Adrenal gland (tissue), 5 donors: Measurements from ENCODE around the gene AGO1.

ENCODE experiments used
- POLR2A ChIP-seq, 2 donors: fragments of 450-650 bp; IDR thresholded peaks; one replicate each; pipeline ENCODE4 v1.6.1; 2017; ENCODE audit warnings: antibody characterized with exemption in 2 of 2, mild to moderate bottlenecking in 2 of 2, moderate library complexity in 1 of 2
- TF ChIP-seq, protein P1 (sequence below), 6 experiments: fragments of 450-650 bp in 4 of 6; fragments of 200-600 bp in 2 of 6; sonication (generic) in 1 of 6; IDR thresholded peaks; 1 replicate in 5 of 6; 2 replicates in 1 of 6; pipeline versions ENCODE4 v1.5.1 to v1.8.0; 2016 to 2021; ENCODE audit warnings: antibody characterized with exemption in 6 of 6, mild to moderate bottlenecking in 2 of 6, moderate library complexity in 1 of 6
- donor health status: DM: no; HTN: no; CAD: no.

DNA sequence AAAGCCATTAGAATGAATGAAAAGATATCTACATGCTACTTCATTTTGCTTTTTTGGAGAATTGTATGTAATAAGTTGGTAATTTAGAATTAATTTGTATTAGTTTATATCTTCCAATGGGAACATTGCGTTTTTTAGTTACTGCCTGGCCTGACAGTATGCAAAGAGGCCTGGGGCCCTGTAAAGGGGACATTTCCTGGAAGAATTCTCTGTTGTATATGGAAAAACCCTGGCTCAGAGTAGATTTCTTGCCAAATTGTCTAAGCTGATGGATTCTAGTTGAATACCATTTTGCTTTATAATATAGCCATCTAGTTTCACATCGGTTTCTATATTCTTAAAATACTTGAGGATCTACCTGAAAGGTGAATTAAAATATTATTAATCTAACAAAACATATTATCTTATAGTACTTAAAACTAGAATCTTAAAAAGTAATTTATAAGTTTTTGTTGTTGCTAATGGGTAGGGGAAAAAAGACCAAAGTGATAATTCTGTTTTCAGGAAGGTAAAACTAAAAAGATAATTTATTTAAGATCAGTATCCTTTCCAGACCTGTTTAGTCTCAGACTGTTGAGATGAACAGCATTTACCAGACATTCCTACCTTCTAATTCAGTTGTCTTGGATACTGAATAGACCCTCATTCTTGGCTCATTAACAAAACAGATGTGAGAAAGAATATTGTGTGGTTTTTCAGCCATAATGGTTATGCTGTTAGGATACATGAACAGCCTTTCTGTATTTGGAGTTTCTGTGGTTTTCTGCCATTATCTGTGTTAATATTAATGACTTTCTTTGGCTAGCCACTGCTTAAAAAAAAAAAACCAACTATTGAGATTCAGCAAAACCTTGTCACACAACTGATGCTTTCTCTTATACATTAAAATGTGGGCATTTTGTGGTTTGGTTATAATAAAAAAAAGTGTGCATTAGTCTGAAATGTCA is 52.7 kb downstream of the AGO1 start:
- TF ChIP-seq, protein P1, sequence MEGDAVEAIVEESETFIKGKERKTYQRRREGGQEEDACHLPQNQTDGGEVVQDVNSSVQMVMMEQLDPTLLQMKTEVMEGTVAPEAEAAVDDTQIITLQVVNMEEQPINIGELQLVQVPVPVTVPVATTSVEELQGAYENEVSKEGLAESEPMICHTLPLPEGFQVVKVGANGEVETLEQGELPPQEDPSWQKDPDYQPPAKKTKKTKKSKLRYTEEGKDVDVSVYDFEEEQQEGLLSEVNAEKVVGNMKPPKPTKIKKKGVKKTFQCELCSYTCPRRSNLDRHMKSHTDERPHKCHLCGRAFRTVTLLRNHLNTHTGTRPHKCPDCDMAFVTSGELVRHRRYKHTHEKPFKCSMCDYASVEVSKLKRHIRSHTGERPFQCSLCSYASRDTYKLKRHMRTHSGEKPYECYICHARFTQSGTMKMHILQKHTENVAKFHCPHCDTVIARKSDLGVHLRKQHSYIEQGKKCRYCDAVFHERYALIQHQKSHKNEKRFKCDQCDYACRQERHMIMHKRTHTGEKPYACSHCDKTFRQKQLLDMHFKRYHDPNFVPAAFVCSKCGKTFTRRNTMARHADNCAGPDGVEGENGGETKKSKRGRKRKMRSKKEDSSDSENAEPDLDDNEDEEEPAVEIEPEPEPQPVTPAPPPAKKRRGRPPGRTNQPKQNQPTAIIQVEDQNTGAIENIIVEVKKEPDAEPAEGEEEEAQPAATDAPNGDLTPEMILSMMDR (IDR thresholded peaks at IDR 0.05), result no peak
- TF ChIP-seq POLR2A (IDR thresholded peaks at IDR 0.05), result no peak
